Cardiac fibroblast (primary cell): ENCODE results near the gene COL16A1.
A peak's percentile ranks its signal among the peaks of the same experiment; 100 is the strongest.

Source experiments
- DNase-seq, 2 donors: peaks; one replicate each; pipeline versions ENCODE4 v3.0.0 to v3.0.0-alpha.2; 2010; ENCODE audit warnings: low read depth in 2 of 2
- H3K4me3 ChIP-seq, 2 donors: replicated peaks in 1 of 2; 1 replicate in 1 of 2; 2 replicates in 1 of 2; pipeline ENCODE4 v1.5.1; 2011; ENCODE audit warnings: low read depth in 2 of 2, low read length in 2 of 2, mild to moderate bottlenecking in 2 of 2, moderate library complexity in 1 of 2
- TF ChIP-seq, protein P1 (sequence below): IDR thresholded peaks from one replicate; pipeline ENCODE4 v1.5.1; 2011; ENCODE audit warnings: low read depth, mild to moderate bottlenecking, low read length, inconsistent platforms

Gene COL16A1

DNA sequence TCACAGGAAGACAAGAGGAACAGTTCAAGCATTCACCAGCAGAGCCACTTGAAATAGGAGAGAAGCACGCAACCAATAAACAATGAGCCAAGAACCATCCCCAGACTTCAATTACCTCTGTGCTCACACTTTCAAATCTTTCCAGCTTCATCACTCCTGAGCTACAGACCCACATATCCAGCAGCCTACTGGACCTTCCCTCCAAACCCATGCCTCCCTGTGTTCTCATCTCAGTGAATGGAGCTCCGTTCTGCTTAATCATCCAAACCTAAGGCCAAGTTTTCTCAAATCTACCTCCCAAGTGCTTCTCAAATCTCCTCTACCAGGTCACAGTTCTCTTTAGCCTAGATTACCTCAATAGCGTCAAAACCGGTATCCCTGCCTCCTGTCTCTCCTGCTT lies 62.9 kb downstream of the COL16A1 start:
- DNase-seq: no peak
- TF ChIP-seq, protein P1, sequence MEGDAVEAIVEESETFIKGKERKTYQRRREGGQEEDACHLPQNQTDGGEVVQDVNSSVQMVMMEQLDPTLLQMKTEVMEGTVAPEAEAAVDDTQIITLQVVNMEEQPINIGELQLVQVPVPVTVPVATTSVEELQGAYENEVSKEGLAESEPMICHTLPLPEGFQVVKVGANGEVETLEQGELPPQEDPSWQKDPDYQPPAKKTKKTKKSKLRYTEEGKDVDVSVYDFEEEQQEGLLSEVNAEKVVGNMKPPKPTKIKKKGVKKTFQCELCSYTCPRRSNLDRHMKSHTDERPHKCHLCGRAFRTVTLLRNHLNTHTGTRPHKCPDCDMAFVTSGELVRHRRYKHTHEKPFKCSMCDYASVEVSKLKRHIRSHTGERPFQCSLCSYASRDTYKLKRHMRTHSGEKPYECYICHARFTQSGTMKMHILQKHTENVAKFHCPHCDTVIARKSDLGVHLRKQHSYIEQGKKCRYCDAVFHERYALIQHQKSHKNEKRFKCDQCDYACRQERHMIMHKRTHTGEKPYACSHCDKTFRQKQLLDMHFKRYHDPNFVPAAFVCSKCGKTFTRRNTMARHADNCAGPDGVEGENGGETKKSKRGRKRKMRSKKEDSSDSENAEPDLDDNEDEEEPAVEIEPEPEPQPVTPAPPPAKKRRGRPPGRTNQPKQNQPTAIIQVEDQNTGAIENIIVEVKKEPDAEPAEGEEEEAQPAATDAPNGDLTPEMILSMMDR: no peak
- no peak overlapping the region for H3K4me3 ChIP-seq

DNA sequence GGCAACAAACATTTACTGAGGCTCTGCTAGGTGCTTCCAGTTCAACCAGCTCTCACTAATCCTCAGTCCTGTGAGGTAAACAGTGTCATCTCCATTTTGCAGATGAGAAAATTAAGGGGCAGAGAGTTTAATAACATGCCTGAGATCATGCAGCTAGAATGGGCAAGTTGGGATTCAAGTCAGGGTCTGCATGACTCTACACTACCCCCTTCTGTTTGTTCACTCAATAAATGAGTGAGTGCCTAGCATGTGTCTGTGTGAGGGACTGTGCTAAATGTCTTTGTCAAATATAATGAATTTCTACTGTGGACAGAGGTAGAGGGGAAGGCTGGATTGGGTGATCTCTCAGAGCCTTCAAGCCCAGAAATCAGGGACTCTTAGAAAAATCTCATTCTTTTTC lies 63.6 kb downstream of the COL16A1 start:
- no peak overlapping the region for H3K4me3 ChIP-seq
- no peak for DNase-seq
- TF ChIP-seq, protein P1: no peak

DNA sequence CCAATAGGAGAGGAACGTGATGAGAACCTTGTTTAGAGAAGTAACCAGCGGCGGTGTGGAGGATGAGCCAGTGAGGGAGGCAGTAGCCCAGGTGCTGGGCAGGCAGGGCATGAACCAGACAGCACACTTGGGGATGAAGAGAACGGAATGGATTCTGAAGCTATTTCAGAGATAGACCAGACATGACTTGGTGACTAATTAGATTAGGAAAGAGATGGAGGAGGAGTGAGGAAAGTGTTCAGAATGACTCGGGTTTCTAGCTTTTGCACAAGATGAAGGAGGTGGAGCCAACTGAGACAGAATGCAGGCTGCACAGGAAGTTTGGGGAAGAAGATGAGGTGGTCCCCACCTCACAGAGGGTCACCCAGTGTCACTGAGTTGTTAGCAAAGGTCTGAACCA lies 64.3 kb downstream of the COL16A1 start:
- TF ChIP-seq, protein P1: no peak
- peak; percentile 61 to 86 for DNase-seq
- no peak overlapping the region for H3K4me3 ChIP-seq

DNA sequence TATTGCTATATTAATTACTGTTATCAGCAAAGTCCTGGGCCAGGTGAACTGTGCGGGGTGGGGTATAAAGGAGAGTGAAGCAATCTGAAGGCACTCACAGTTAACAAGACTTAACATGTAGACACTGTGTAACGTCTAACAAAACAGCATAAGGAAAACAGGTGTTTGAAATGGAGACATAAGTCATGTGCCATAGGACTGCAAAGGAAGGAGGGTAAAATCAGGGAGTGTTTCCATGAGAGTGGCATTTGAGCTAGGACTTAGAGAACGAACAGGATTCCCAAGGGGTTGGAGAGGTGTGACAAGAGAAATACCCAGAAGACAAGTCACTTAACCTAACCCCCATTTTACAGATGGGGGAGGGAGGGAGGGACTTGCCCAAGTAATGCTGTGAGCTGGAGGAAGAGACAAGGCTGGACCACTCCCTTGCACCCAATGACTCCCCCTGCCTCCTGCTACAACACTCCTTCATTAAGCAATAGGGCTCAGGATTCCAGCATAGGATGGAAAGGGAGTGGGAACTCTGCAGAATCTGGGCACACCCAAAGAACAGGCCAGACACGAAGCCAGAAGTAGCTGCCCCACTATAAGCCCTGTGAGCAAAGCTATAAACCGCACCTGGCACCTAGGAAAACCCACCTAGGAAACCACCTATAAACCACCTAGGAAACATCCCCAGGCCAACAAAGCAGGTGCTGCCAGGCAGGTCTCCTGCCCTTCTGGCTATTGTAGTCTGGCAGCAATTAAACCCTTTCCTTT lies 65.7 kb downstream of the COL16A1 start:
- no peak overlapping the region for H3K4me3 ChIP-seq
- DNase-seq: no peak
- TF ChIP-seq, protein P1: no peak

DNA sequence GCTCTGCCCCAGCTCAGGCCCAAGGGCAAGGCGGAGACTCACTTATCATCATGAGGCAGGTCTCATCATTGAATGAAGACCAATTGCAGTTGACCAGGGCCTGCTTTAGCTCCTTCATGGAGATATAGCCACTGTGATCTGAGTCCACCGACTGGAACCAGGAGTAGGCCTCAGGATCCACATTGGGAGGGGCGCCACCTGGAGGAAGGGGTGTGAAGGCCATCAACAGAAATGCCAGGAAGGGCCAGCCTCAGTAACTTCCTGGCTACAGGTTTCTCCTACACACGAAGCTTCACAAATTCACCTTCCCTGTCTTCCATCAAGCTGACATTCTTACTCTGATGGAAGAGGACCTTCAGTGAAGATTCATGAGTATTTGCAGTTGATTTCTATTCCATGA lies 70.7 kb downstream of the COL16A1 start:
- TF ChIP-seq, protein P1: peak; percentile 67
- DNase-seq: peak in 1 of 2 donors; percentile 22
- H3K4me3 ChIP-seq: no peak overlapping the region

DNA sequence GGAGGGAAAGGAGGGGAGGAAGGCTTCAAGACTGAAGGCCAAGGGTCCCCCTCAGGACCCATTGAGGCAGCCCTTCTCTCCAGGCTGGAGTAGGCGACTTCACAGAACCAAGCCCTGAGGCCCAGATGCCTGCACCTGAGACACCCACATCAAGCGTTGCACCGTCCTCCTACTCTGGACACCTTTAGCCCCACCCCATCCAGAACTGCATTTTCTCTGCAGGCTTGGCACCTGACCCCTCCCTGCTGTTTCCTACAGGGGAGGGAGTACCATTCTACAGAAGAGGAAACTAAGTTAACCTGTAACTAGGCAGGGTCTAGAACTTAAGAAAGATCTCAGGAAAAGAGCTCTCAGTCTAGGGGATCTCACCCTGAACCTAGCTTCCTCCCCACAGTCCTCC lies 71.2 kb downstream of the COL16A1 start:
- TF ChIP-seq, protein P1: no peak
- DNase-seq: no peak
- H3K4me3 ChIP-seq: no peak overlapping the region

DNA sequence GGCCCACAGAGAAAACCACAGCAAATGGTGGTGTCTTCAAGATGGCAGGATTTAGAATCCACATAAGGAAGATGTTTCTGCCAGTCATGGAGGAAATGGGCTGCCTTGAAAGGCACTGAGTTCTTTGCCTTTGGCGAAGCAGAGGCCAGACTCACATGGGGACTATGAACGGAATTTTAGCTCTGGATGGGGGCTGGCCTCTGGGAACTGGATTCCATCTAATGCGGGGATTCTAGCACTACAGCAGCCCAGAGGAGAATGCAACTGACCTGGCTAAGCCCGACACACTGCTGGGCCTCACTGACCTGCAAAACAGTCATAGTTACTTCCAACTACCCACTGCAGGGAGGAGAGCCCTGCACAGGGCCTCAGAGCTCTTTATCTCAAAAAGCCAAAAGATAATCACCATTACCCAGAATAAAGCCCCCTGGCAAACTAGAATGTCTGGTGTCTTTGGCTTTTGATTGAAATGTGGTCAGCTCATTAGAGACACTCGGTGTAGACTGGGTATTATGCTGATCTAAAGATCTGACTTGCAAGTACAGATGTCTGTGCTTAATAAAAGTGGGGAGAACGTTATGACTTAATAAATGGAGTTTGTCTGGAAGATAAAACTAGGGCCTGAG lies 74.8 kb downstream of the COL16A1 start:
- no peak overlapping the region for H3K4me3 ChIP-seq
- DNase-seq: no peak
- TF ChIP-seq, protein P1: no peak
